PC-3 (cell line): Measurements from ENCODE around the gene TNFRSF12A. TPM values are rescaled to one million over a fixed set of nuclear protein-coding genes. Genes with fewer than 3 reads are reported as not detected.
"Not testable (repeated sequence)": the region's sequence is repeated elsewhere in the genome, so short reads cannot be mapped to it uniquely, and the experiment has no call there.

Experiments
- ATAC-seq: fragments of 200-7000 bp; cut with Tn5 transposase; 2 replicates; pipeline ENCODE4 v1.9.1; 2020; ENCODE audit warnings: mild to moderate bottlenecking, moderate library complexity
- BruUV-seq: library from RNA; stranded (reverse); fragments of 400-500 nt; replicated peaks from 2 replicates; lab custom pipeline; 2021; lab: Mats Ljungman, UMichigan
- CTCF ChIA-PET: fragments of 300-600 bp; sonication (Branson Sonifier 250); formaldehyde crosslinking; loops from one replicate; lab custom pipeline; 2022; ENCODE audit warnings: antibody characterized with exemption; lab: Charles Lee
- POLR2A ChIA-PET: fragments of 300-600 bp; sonication (Branson Sonifier 250); formaldehyde crosslinking; loops from one replicate; lab custom pipeline; 2022; ENCODE audit warnings: antibody characterized with exemption; ENCODE audit not compliant: unreplicated experiment; lab: Charles Lee
- DNase-seq: peaks from one replicate; pipeline ENCODE4 v3.0.0-alpha.2; 2015
- H2AFZ ChIP-seq: fragments of 300-600 bp; sonication (generic); 2 replicates; pipeline ENCODE4 v1.6.0; 2016; ENCODE audit warnings: antibody characterized with exemption, low read length
- H3F3A ChIP-seq: fragments of 300-600 bp; sonication (generic); one replicate; pipeline ENCODE4 v1.6.0; 2017; ENCODE audit warnings: antibody characterized with exemption, low read length, control low read depth, mild to moderate bottlenecking; ENCODE audit not compliant: unreplicated experiment
- H3K27ac ChIP-seq: fragments of 300-600 bp; sonication (generic); 2 replicates; pipeline ENCODE4 v1.5.1; 2016; ENCODE audit warnings: mild to moderate bottlenecking, low read length
- H3K27me3 ChIP-seq: fragments of 300-600 bp; sonication (generic); 2 replicates; pipeline ENCODE4 v1.6.1; 2016; ENCODE audit warnings: low read length, mixed read lengths
- H3K36me3 ChIP-seq: fragments of 300-600 bp; sonication (generic); 2 replicates; pipeline ENCODE4 v1.6.1; 2016; ENCODE audit warnings: low read depth, mixed run types, low read length, mixed read lengths
- H3K4me1 ChIP-seq: fragments of 300-600 bp; sonication (generic); 2 replicates; pipeline ENCODE4 v1.5.1; 2016; ENCODE audit warnings: low read length; ENCODE audit not compliant: insufficient read depth
- H3K4me2 ChIP-seq: fragments of 300-600 bp; sonication (generic); 2 replicates; pipeline ENCODE4 v1.6.0; 2016; ENCODE audit warnings: low read length
- H3K4me3 ChIP-seq: fragments of 300-600 bp; sonication (generic); 2 replicates; pipeline ENCODE4 v1.5.1; 2016; ENCODE audit warnings: mild to moderate bottlenecking, low read length, mixed read lengths
- H3K79me2 ChIP-seq: fragments of 300-600 bp; sonication (generic); 2 replicates; pipeline ENCODE4 v1.6.1; 2017; ENCODE audit warnings: low read length, mixed read lengths
- H3K9ac ChIP-seq: fragments of 300-600 bp; sonication (generic); 2 replicates; pipeline ENCODE4 v1.6.0; 2016; ENCODE audit warnings: mild to moderate bottlenecking, low read length
- H3K9me2 ChIP-seq: fragments of 300-600 bp; sonication (generic); replicated peaks from 2 replicates; pipeline ENCODE4 v1.6.1; 2016; ENCODE audit warnings: mixed run types, low read length, mixed read lengths
- H3K9me3 ChIP-seq: fragments of 300-600 bp; sonication (generic); 2 replicates; pipeline ENCODE4 v1.6.1; 2016; ENCODE audit warnings: low read length, mixed read lengths
- H4K20me1 ChIP-seq: fragments of 300-600 bp; sonication (generic); 2 replicates; pipeline ENCODE4 v1.6.1; 2016; ENCODE audit warnings: low read length, mixed read lengths
- EZH2 ChIP-seq: fragments of 300-600 bp; sonication (generic); IDR thresholded peaks from one replicate; pipeline ENCODE4 v1.6.1; 2017; ENCODE audit warnings: antibody characterized with exemption, mild to moderate bottlenecking, low read length; ENCODE audit not compliant: unreplicated experiment
- EZH2phosphoT487 ChIP-seq: fragments of 300-600 bp; sonication (generic); IDR thresholded peaks from 2 replicates; pipeline ENCODE4 v1.6.1; 2018; ENCODE audit warnings: mild to moderate bottlenecking, antibody characterized with exemption, low read length, borderline replicate concordance
- intact Hi-C: fragments of 100-400 bp; cut with micrococcal nuclease; formaldehyde crosslinking; loops from 2 replicates; pipeline ENCODE4 v1.9.0; 2023
- total RNA-seq: library from RNA; depleted of rRNA; stranded (reverse); fragments of >200 nt; gene quantifications from 2 replicates; pipeline ENCODE4 v1.2.3, GENCODE V29; 2014
- TF ChIP-seq, protein P1 (sequence below): fragments of 300-600 bp; sonication (generic); conservative IDR thresholded peaks from 2 replicates; pipeline ENCODE4 v1.5.1; 2017; ENCODE audit warnings: antibody characterized with exemption, low read depth, mild to moderate bottlenecking, low read length

The TNFRSF12A gene
- total RNA-seq, 1 experiment from 2014 or later, result 713 TPM

DNA sequence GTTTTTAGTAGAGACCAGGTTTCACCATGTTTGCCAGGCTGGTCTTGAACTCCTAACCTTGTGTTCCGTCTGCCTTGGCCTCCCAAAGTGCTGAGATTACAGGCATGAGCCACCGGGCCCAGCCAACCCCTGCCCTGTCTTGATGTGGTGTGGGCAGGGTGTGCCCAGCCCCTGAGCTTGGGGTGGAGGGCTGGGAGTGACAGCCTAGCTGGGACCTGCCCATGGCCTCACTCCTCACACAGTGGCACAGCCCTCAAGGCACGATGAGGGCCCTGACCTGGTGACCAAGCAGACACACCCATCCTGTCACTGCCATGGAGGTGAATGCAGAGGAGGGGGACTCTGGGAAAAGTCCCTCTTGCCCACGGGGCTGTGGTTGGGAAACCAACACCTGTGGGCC, 48.3 kb downstream of the TNFRSF12A start:
- no peaks in the 10 kb centered on the region for H3K27me3 ChIP-seq
- CTCF ChIA-PET, result no interaction called here
- POLR2A ChIA-PET, result no interaction called here
- no peaks in the 10 kb centered on the region for H3K79me2 ChIP-seq
- H3K4me3 ChIP-seq, result no peak overlapping the region
- no peak overlapping the region for H2AFZ ChIP-seq
- H3K4me2 ChIP-seq, result no peak overlapping the region
- H3K36me3 ChIP-seq, result no peaks in the 10 kb centered on the region
- H3K9me3 ChIP-seq, result no peaks in the 10 kb centered on the region
- intact Hi-C loops, result no loop called here
- H3K27ac ChIP-seq, result no peak overlapping the region
- no peaks in the 10 kb centered on the region for H3F3A ChIP-seq
- ATAC-seq, result no peak
- DNase-seq, result no peak
- no peaks in the 10 kb centered on the region for H3K9me2 ChIP-seq
- peaks cover 11% of the 10 kb centered on the region for H3K4me1 ChIP-seq
- no peaks in the 10 kb centered on the region for H4K20me1 ChIP-seq
- TF ChIP-seq EZH2phosphoT487 (no peak), EZH2 (no peak)
- TF ChIP-seq, protein P1, sequence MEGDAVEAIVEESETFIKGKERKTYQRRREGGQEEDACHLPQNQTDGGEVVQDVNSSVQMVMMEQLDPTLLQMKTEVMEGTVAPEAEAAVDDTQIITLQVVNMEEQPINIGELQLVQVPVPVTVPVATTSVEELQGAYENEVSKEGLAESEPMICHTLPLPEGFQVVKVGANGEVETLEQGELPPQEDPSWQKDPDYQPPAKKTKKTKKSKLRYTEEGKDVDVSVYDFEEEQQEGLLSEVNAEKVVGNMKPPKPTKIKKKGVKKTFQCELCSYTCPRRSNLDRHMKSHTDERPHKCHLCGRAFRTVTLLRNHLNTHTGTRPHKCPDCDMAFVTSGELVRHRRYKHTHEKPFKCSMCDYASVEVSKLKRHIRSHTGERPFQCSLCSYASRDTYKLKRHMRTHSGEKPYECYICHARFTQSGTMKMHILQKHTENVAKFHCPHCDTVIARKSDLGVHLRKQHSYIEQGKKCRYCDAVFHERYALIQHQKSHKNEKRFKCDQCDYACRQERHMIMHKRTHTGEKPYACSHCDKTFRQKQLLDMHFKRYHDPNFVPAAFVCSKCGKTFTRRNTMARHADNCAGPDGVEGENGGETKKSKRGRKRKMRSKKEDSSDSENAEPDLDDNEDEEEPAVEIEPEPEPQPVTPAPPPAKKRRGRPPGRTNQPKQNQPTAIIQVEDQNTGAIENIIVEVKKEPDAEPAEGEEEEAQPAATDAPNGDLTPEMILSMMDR, result no peak
- BruUV-seq, result no TSS peak
- H3K9ac ChIP-seq, result no peak overlapping the region

DNA sequence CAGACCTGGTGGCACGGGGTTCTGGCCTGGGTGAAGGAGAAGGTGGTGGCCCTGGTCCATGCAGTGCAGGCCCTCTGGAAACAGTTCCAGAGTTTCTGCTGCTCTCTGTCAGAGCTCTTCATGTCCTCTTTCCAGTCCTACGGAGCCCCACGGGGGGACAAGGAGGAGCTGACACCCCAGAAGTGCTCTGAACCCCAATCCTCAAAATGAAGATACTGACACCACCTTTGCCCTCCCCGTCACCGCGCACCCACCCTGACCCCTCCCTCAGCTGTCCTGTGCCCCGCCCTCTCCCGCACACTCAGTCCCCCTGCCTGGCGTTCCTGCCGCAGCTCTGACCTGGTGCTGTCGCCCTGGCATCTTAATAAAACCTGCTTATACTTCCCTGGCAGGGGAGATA, 49.0 kb downstream of the TNFRSF12A start:
- H3K4me3 ChIP-seq, BruUV-seq, POLR2A ChIA-PET: not testable (repeated sequence)

DNA sequence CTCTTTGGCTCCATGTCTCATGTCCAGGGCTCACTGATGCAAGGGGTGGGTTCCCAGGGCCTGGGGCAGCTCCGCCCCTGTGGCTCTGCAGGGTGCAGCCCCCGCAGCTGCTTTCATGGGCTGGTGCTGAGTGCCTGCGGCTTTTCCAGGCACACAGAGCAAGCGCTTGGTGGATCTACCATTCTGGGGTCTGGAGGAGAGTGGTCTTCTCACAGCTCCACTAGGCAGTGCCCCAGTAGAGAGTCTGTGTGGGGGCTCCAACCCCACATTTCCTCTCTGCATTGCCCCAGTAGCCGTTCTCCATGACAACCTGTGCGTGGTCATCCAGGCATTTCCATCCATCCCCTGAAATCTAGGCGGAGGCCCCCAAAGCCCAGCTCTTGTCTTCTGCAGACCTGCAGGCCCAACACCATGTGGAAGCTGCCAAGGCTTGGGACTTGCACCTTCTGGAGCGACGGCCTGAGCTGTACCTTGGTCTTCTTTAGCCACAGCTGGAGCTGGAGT, 50.5 kb downstream of the TNFRSF12A start:
- H4K20me1 ChIP-seq, result no peaks in the 10 kb centered on the region
- no peaks in the 10 kb centered on the region for H3K9me3 ChIP-seq
- no peaks in the 10 kb centered on the region for H3K36me3 ChIP-seq
- H3K4me2 ChIP-seq, result no peak overlapping the region
- peaks cover 2% of the 10 kb centered on the region; the same call in 1 of the 2 replicates for H3K4me1 ChIP-seq
- no peak overlapping the region for H3K9ac ChIP-seq
- intact Hi-C loops, result no loop called here
- TF ChIP-seq, protein P1, result no peak
- TF ChIP-seq EZH2phosphoT487 (no peak), EZH2 (no peak)
- no peaks in the 10 kb centered on the region for H3K79me2 ChIP-seq
- no peaks in the 10 kb centered on the region for H3K9me2 ChIP-seq
- CTCF ChIA-PET, result no interaction called here
- ATAC-seq (no peak), DNase-seq (no peak)
- H3K27ac ChIP-seq, result no peak overlapping the region
- POLR2A ChIA-PET, result no interaction called here
- H3K4me3 ChIP-seq, result no peak overlapping the region
- no peaks in the 10 kb centered on the region for H3F3A ChIP-seq
- no peak overlapping the region for H2AFZ ChIP-seq
- no peaks in the 10 kb centered on the region for H3K27me3 ChIP-seq
- no TSS peak for BruUV-seq

More for the DNA sequence above, 49.0 kb downstream of the TNFRSF12A start:
- H4K20me1 ChIP-seq, H3K27ac ChIP-seq, H2AFZ ChIP-seq, H3K9ac ChIP-seq, DNase-seq, H3K79me2 ChIP-seq, H3K9me2 ChIP-seq, H3K4me2 ChIP-seq, H3K36me3 ChIP-seq, H3K27me3 ChIP-seq, H3F3A ChIP-seq, CTCF ChIA-PET, ATAC-seq, H3K9me3 ChIP-seq, intact Hi-C loops: not testable (repeated sequence)
- H3K4me1 ChIP-seq, result peaks cover 11% of the 10 kb centered on the region
